OCI-LY7 (cell line): Measurements from ENCODE around the gene GJE1. TPM values are rescaled to one million over a fixed set of nuclear protein-coding genes. Genes with fewer than 3 reads are reported as not detected.

Experiments
- BruUV-seq: library from RNA; stranded (reverse); fragments of 400-500 nt; replicated peaks from 2 replicates; lab custom pipeline; 2021; lab: Mats Ljungman, UMichigan
- CTCF ChIA-PET: fragments of 300-600 bp; sonication (Branson Sonifier 250); formaldehyde crosslinking; loops from one replicate; lab custom pipeline; 2022; ENCODE audit warnings: antibody characterized with exemption; ENCODE audit not compliant: unreplicated experiment; lab: Charles Lee
- POLR2A ChIA-PET: fragments of 300-600 bp; sonication (Branson Sonifier 250); formaldehyde crosslinking; loops from one replicate; lab custom pipeline; 2022; ENCODE audit warnings: antibody characterized with exemption; lab: Charles Lee
- DNase-seq: peaks from one replicate; pipeline ENCODE4 v3.0.0-alpha.2; 2015; ENCODE audit warnings: low spot score
- H2AFZ ChIP-seq: fragments of 200-600 bp; sonication (generic), shearing (Covaris generic); 2 replicates; pipeline ENCODE4 v1.6.1; 2014; ENCODE audit warnings: mild to moderate bottlenecking, antibody characterized with exemption, low read length, moderate library complexity
- H3K27ac ChIP-seq: fragments of 200-600 bp; sonication (generic); 2 replicates; pipeline ENCODE4 v1.5.1; 2014; ENCODE audit warnings: mixed run types, low read depth, mild to moderate bottlenecking, moderate library complexity, low read length, inconsistent platforms; ENCODE audit not compliant: poor library complexity, severe bottlenecking
- H3K36me3 ChIP-seq: fragments of 200-600 bp; sonication (generic); 2 replicates; pipeline ENCODE4 v1.6.1; 2014; ENCODE audit warnings: mild to moderate bottlenecking, antibody characterized with exemption, low read length, moderate library complexity, mixed read lengths; ENCODE audit not compliant: insufficient read depth
- H3K4me1 ChIP-seq: fragments of 200-600 bp; sonication (generic); 2 replicates; pipeline ENCODE4 v1.5.1; 2014; ENCODE audit warnings: mild to moderate bottlenecking, low read length; ENCODE audit not compliant: insufficient read depth, poor library complexity, severe bottlenecking
- H3K4me2 ChIP-seq: fragments of 200-600 bp; sonication (generic); 2 replicates; pipeline ENCODE4 v1.6.1; 2014; ENCODE audit warnings: mild to moderate bottlenecking, low read length
- H3K4me3 ChIP-seq: fragments of 200-600 bp; sonication (generic); 2 replicates; pipeline ENCODE4 v1.5.1; 2014; ENCODE audit warnings: mild to moderate bottlenecking, low read depth, low read length; ENCODE audit not compliant: poor library complexity, severe bottlenecking
- H3K79me2 ChIP-seq: fragments of 200-600 bp; sonication (generic); 2 replicates; pipeline ENCODE4 v1.6.1; 2016; ENCODE audit warnings: low read depth, mild to moderate bottlenecking, low read length, moderate library complexity, mixed read lengths; ENCODE audit not compliant: insufficient read depth
- H3K9me2 ChIP-seq: fragments of 200-600 bp; sonication (generic); 2 replicates; pipeline ENCODE4 v1.6.1; 2016; ENCODE audit warnings: mild to moderate bottlenecking, low read length, mixed read lengths; ENCODE audit not compliant: insufficient read depth
- H3K9me3 ChIP-seq: fragments of 200-600 bp; sonication (generic); 2 replicates; pipeline ENCODE4 v1.6.1; 2014; ENCODE audit warnings: mild to moderate bottlenecking, mixed run types, low read length, mixed read lengths
- H4K20me1 ChIP-seq: fragments of 200-600 bp; sonication (generic); 2 replicates; pipeline ENCODE4 v1.6.1; 2014; ENCODE audit warnings: mild to moderate bottlenecking, antibody characterized with exemption, low read length, moderate library complexity, mixed read lengths; ENCODE audit not compliant: insufficient read depth
- EZH2phosphoT487 ChIP-seq: fragments of 200-600 bp; sonication (generic); IDR thresholded peaks from 2 replicates; pipeline ENCODE4 v1.6.1; 2018; ENCODE audit warnings: low read depth, borderline replicate concordance, mild to moderate bottlenecking, mixed run types, antibody characterized with exemption, low read length, moderate library complexity, mixed read lengths
- intact Hi-C: fragments of 100-400 bp; cut with micrococcal nuclease; formaldehyde crosslinking; loops from one replicate; pipeline ENCODE4 v1.10.0; 2022; ENCODE audit not compliant: unreplicated experiment
- total RNA-seq, 2 experiments: library from RNA; depleted of rRNA in 1 of 2; stranded (reverse); fragments of >200 nt in 1 of 2; shearing (Covaris generic) in 1 of 2; gene quantifications; 2 replicates each; pipeline ENCODE4 v1.2.3, GENCODE V29; 2014 to 2022
- TF ChIP-seq, protein P1 (sequence below): fragments of 200-600 bp; sonication (generic); conservative IDR thresholded peaks from 2 replicates; pipeline ENCODE4 v1.5.1; 2014; ENCODE audit warnings: mild to moderate bottlenecking, antibody characterized with exemption, low read length, moderate library complexity, mixed read lengths

GJE1 gene
- total RNA-seq, 2 experiments from 2014 or later, result not detected

DNA sequence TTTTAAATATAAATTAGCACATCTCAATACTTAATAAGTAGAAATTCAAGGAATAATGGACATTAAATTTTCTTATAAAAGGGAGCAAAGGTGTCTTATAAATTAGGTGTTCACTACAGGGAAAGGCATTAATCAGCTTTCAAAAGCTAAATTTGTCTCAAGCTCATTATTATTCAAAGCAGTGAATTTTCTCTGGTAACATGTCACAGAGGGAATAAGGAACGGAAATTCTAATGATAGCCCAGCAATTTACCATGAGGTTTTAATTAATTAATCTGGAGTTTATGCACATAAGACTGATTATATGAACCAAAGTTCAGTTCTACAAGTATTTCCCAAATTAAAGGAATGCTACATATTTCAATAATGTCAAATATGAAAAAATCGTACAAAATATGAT, 15.4 kb upstream of the GJE1 start:
- Histone ChIP-seq H3K4me1 (no peaks in the 10 kb centered on the region), H3K9me2 (no peaks in the 10 kb centered on the region), H3K79me2 (no peaks in the 10 kb centered on the region), H3K36me3 (no peaks in the 10 kb centered on the region), H3K4me3 (no peak overlapping the region), H2AFZ (no peak overlapping the region), H3K27ac (no peak overlapping the region), H3K9me3 (no peaks in the 10 kb centered on the region), H3K4me2 (no peak overlapping the region), H4K20me1 (no peaks in the 10 kb centered on the region)
- TF ChIP-seq, protein P1, sequence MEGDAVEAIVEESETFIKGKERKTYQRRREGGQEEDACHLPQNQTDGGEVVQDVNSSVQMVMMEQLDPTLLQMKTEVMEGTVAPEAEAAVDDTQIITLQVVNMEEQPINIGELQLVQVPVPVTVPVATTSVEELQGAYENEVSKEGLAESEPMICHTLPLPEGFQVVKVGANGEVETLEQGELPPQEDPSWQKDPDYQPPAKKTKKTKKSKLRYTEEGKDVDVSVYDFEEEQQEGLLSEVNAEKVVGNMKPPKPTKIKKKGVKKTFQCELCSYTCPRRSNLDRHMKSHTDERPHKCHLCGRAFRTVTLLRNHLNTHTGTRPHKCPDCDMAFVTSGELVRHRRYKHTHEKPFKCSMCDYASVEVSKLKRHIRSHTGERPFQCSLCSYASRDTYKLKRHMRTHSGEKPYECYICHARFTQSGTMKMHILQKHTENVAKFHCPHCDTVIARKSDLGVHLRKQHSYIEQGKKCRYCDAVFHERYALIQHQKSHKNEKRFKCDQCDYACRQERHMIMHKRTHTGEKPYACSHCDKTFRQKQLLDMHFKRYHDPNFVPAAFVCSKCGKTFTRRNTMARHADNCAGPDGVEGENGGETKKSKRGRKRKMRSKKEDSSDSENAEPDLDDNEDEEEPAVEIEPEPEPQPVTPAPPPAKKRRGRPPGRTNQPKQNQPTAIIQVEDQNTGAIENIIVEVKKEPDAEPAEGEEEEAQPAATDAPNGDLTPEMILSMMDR, result no peak
- no peak for TF ChIP-seq EZH2phosphoT487
- DNase-seq, result no peak
- CTCF ChIA-PET, result no interaction called here
- intact Hi-C loops, result no loop called here
- POLR2A ChIA-PET, result interaction anchor here (0.7 to 0.9 kb wide), 3 partner anchors 13 to 22 kb away, joined by 3 read pairs; no protein-coding TSS in a partner anchor
- no TSS peak for BruUV-seq

DNA sequence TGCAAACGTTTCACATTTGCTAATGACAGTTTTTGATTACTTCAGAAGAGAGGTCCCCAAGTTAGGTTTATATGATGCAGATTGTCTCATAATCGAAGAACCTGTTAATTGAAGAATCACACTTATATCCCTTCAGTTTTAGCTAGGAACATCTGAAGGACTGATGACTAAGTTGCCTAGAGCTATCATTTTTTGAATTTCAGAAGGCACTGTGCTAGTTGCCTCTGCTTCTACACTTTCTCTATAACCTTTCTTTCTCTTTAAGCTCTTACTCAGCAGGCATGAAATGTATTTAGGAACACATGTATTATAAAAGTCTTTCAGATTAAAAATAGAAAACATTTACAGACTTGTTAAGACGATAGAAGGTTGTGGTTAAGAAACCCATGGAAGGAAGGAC, 14.4 kb upstream of the GJE1 start:
- DNase-seq, result no peak
- Histone ChIP-seq H3K4me1 (no peaks in the 10 kb centered on the region), H3K4me3 (no peak overlapping the region), H3K9me2 (no peaks in the 10 kb centered on the region), H2AFZ (no peak overlapping the region), H3K79me2 (no peaks in the 10 kb centered on the region), H3K27ac (no peak overlapping the region), H3K4me2 (no peak overlapping the region), H3K9me3 (no peaks in the 10 kb centered on the region), H3K36me3 (no peaks in the 10 kb centered on the region), H4K20me1 (no peaks in the 10 kb centered on the region)
- ChIA-PET CTCF (no interaction called here), POLR2A (no interaction called here)
- TF ChIP-seq, protein P1, result no peak
- TF ChIP-seq EZH2phosphoT487, result no peak
- intact Hi-C loops, result no loop called here
- BruUV-seq, result no TSS peak

DNA sequence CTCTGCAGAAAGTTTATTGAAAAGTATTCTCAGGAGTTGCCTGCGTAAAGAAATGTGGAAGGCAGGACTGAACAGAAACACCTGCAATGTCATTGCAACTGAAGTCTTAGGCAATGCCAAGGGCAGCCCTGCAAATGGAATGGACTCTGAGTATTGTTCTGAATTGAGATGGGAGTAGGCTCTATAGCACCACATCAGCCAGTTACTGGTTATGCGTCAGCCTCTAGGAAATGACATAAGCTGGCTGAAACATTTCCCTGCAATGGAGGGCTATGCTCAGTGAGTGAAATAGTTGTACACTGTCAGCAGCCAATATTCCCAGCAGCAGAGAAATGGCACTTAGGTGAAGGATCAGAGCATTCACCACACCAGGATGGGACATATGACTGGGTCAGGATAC, 13.8 kb upstream of the GJE1 start:
- Histone ChIP-seq H3K9me2 (no peaks in the 10 kb centered on the region), H2AFZ (no peak overlapping the region), H3K4me3 (no peak overlapping the region), H3K9me3 (no peaks in the 10 kb centered on the region), H4K20me1 (no peaks in the 10 kb centered on the region), H3K4me2 (no peak overlapping the region), H3K79me2 (no peaks in the 10 kb centered on the region), H3K4me1 (no peaks in the 10 kb centered on the region), H3K27ac (no peak overlapping the region), H3K36me3 (no peaks in the 10 kb centered on the region)
- POLR2A ChIA-PET, result no interaction called here
- no peak for DNase-seq
- BruUV-seq, result no TSS peak
- CTCF ChIA-PET, result no interaction called here
- intact Hi-C loops, result no loop called here
- TF ChIP-seq, protein P1, result no peak
- no peak for TF ChIP-seq EZH2phosphoT487
